ENCODE measurements around the gene SLC2A11.
A peak's percentile ranks its signal among the peaks of the same experiment; 100 is the strongest.

Gene SLC2A11

DNA sequence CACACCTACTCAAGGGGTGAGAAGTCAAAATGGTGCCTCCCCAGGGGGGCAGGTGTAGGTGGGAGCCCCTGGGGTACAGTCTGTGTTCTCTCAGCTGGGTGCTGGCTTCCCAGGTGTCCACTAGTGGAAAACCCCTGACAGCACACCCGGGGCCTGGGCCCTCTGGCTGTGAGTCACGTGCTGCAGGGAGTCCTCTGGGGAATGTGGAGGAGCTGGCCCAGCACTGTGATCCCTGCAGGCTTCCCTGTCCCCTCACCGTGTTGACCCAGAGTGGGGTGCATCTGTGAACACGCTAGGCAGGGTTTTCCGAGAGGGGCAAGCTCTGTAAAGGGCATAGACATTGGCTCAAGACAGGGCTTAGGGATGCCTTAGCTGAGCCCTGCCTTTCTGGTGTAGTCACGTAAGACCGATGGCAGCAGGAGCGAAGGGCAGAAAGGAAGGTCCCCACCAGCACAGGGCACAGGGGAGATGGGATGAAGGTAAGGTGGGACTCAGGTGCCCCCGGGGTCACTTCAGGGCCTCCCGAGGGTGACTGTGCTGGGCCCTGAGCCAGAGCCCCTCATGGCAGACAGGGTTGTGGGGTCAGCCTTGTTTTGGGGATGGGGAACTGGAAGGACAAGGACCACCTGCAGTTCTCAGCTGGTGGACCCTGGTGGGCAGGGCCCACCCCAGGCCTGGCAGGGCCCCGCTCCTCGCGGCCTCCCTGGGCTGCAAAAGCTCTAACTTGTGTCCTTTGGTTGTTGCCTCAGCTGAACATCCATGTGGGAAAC, 33.0 kb upstream of the SLC2A11 start:
- DNase-seq (ENCODE audit: low spot score), result no peak
- Histone ChIP-seq H3K36me3 (ENCODE audit: low read depth) (peaks cover 66% of the 10 kb centered on the region), H3K9me3 (ENCODE audit: severe bottlenecking) (no peaks in the 10 kb centered on the region), H3K27ac (ENCODE audit: poor library complexity, severe bottlenecking) (no peak overlapping the region), H3K27me3 (ENCODE audit: insufficient read depth, poor library complexity, severe bottlenecking) (no peaks in the 10 kb centered on the region), H3K4me3 (ENCODE audit: severe bottlenecking) (no peak overlapping the region), H3K4me1 (ENCODE audit: insufficient read depth, poor library complexity, severe bottlenecking) (peaks cover 5% of the 10 kb centered on the region)
- TF ChIP-seq CTCF (IDR thresholded peaks at IDR 0.05; ENCODE audit: poor library complexity, severe bottlenecking), result no peak
- no peak; the same call in 2 of the 3 replicates for ATAC-seq (ENCODE audit: low read depth)

- Histone ChIP-seq H3K36me3 (ENCODE audit: low read depth) (peaks cover 64% of the 10 kb centered on the region), H3K27me3 (ENCODE audit: insufficient read depth, poor library complexity, severe bottlenecking) (no peaks in the 10 kb centered on the region), H3K4me3 (ENCODE audit: severe bottlenecking) (no peak overlapping the region), H3K9me3 (ENCODE audit: severe bottlenecking) (no peaks in the 10 kb centered on the region), H3K27ac (ENCODE audit: poor library complexity, severe bottlenecking) (peak overlapping the region; percentile 23), H3K4me1 (ENCODE audit: insufficient read depth, poor library complexity, severe bottlenecking) (peaks cover 5% of the 10 kb centered on the region)
- no peak for DNase-seq (ENCODE audit: low spot score)
- no peak for TF ChIP-seq CTCF (IDR thresholded peaks at IDR 0.05; ENCODE audit: poor library complexity, severe bottlenecking)
- no peak for ATAC-seq (ENCODE audit: low read depth)
Measured at GRCh38 chr22:23825246-23825905, 32.3 kb upstream of the SLC2A11 start.

- TF ChIP-seq CTCF (IDR thresholded peaks at IDR 0.05; ENCODE audit: poor library complexity, severe bottlenecking), result no peak
- Histone ChIP-seq H3K9me3 (ENCODE audit: severe bottlenecking) (no peaks in the 10 kb centered on the region), H3K27ac (ENCODE audit: poor library complexity, severe bottlenecking) (peak overlapping the region; percentile 23), H3K27me3 (ENCODE audit: insufficient read depth, poor library complexity, severe bottlenecking) (no peaks in the 10 kb centered on the region), H3K36me3 (ENCODE audit: low read depth) (peaks cover 60% of the 10 kb centered on the region), H3K4me1 (ENCODE audit: insufficient read depth, poor library complexity, severe bottlenecking) (peaks cover 5% of the 10 kb centered on the region), H3K4me3 (ENCODE audit: severe bottlenecking) (no peak overlapping the region)
- ATAC-seq (ENCODE audit: low read depth) (no peak), DNase-seq (ENCODE audit: low spot score) (no peak)
Measured at GRCh38 chr22:23826510-23827350, 30.9 kb upstream of the SLC2A11 start.

DNA sequence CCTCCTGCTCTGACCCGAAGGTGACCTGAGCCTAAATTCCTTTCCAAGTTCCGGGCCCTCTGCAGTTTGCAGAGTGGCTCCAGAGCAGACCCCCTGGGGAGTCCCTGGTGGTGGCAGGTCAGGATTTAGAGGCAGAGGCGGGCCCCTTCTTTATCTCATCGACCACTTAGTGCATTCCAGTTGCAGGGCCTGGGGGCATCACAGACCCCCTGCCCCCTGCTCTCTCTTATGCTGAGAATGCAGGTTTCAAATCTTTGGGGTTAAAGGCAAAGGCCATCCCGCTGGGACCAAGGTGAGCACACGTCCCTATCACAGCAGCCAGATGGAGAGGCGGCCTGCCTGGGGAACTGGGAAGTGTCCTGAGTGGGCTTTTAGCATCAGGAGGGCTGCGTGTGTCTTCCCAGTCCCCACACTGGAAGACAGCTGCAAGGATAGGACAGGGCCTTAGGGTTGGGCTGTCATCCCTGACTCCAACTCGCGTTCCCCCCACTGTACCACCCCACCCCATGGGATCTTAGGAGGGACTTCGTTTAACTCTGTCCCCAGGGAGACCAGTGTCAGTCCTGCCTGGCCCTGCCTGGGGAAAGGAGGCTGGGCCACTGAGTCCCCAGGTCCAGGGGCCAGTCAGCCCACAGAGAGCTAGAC, 30.2 kb upstream of the SLC2A11 start:
- Histone ChIP-seq H3K4me1 (ENCODE audit: insufficient read depth, poor library complexity, severe bottlenecking) (peaks cover 5% of the 10 kb centered on the region), H3K27ac (ENCODE audit: poor library complexity, severe bottlenecking) (no peak overlapping the region), H3K9me3 (ENCODE audit: severe bottlenecking) (no peaks in the 10 kb centered on the region), H3K4me3 (ENCODE audit: severe bottlenecking) (no peak overlapping the region), H3K36me3 (ENCODE audit: low read depth) (peaks cover 58% of the 10 kb centered on the region), H3K27me3 (ENCODE audit: insufficient read depth, poor library complexity, severe bottlenecking) (no peaks in the 10 kb centered on the region)
- DNase-seq (ENCODE audit: low spot score) (no peak), ATAC-seq (ENCODE audit: low read depth) (no peak)
- TF ChIP-seq CTCF (IDR thresholded peaks at IDR 0.05; ENCODE audit: poor library complexity, severe bottlenecking), result no peak
